CD4-positive, alpha-beta T cell treated with Interleukin-21 for 1 hour (primary cell): Measurements from ENCODE around the gene NCAPD3.
"Not testable (repeated sequence)": the region's sequence is repeated elsewhere in the genome, so short reads cannot be mapped to it uniquely, and the experiment has no call there.

ENCODE experiments used
- DNase-seq: peaks from one replicate; pipeline ENCODE4 v3.0.0-alpha.2; 2020

The NCAPD3 gene

GRCh38 chr11:134224710-134225664, 1.2 kb upstream of the NCAPD3 start:
- peak; percentile 43 for DNase-seq

GRCh38 chr11:134223121-134223520, 646 bp downstream of the NCAPD3 start:
- no peak for DNase-seq

GRCh38 chr11:134216816-134217215, 7.0 kb downstream of the NCAPD3 start:
- DNase-seq, result no peak

- no peak for DNase-seq
Observed at GRCh38 chr11:134215836-134216235, 7.9 kb downstream of the NCAPD3 start.

- DNase-seq, result peak; percentile 75
Observed at GRCh38 chr11:134207538-134208239, 16.1 kb downstream of the NCAPD3 start.

GRCh38 chr11:134206185-134206584, 17.6 kb downstream of the NCAPD3 start:
- DNase-seq, result no peak

GRCh38 chr11:134205729-134206128, 18.0 kb downstream of the NCAPD3 start:
- no peak for DNase-seq

GRCh38 chr11:134202661-134203060, 21.1 kb downstream of the NCAPD3 start:
- DNase-seq, result no peak

- DNase-seq, result no peak
Observed at GRCh38 chr11:134200688-134201087, 23.1 kb downstream of the NCAPD3 start.

- DNase-seq, result no peak
Observed at GRCh38 chr11:134199531-134199930, 24.2 kb downstream of the NCAPD3 start.

- peak; percentile 26 for DNase-seq
Observed at GRCh38 chr11:134196756-134197155, 27.0 kb downstream of the NCAPD3 start.

GRCh38 chr11:134188092-134188491, 35.7 kb downstream of the NCAPD3 start:
- not testable (repeated sequence) for DNase-seq

GRCh38 chr11:134181707-134182106, 42.1 kb downstream of the NCAPD3 start:
- no peak for DNase-seq

- no peak for DNase-seq
Observed at GRCh38 chr11:134178032-134178674, 45.6 kb downstream of the NCAPD3 start.

GRCh38 chr11:134176284-134176683, 47.5 kb downstream of the NCAPD3 start:
- DNase-seq, result no peak

- no peak for DNase-seq
Observed at GRCh38 chr11:134173296-134173695, 50.5 kb downstream of the NCAPD3 start.

- DNase-seq, result no peak
Observed at GRCh38 chr11:134171951-134172350, 51.8 kb downstream of the NCAPD3 start.

- no peak for DNase-seq
Observed at GRCh38 chr11:134170919-134171281, 52.9 kb downstream of the NCAPD3 start.

GRCh38 chr11:134170177-134170918, 53.4 kb downstream of the NCAPD3 start:
- DNase-seq, result no peak

- no peak for DNase-seq
Observed at GRCh38 chr11:134164490-134165370, 59.0 kb downstream of the NCAPD3 start.

- no peak for DNase-seq
Observed at GRCh38 chr11:134159652-134160051, 64.1 kb downstream of the NCAPD3 start.

GRCh38 chr11:134158023-134158422, 65.7 kb downstream of the NCAPD3 start:
- DNase-seq, result no peak
